Fibroblast of skin of right quadriceps (primary cell): ENCODE measurements around the gene PIEZO1.
"Not testable (repeated sequence)": the region's sequence is repeated elsewhere in the genome, so short reads cannot be mapped to it uniquely, and the experiment has no call there.

Experiments
- DNase-seq: peaks from one replicate; pipeline ENCODE4 v3.0.0-alpha.2; 2013

The PIEZO1 gene

GRCh38 chr16:88785106-88785924 is at the start of gene PIEZO1:
PIEZO1 (minus strand) TSS chr16:88785220; CDS start chr16:88784964, 256 bp downstream.
- DNase-seq, result peak; percentile 67

- no peak for DNase-seq
Observed at GRCh38 chr16:88834670-88835069, 49.6 kb upstream of the PIEZO1 start.

- no peak for DNase-seq
Observed at GRCh38 chr16:88833086-88833485, 48.1 kb upstream of the PIEZO1 start.

- no peak for DNase-seq
Observed at GRCh38 chr16:88831838-88832237, 46.8 kb upstream of the PIEZO1 start.

- DNase-seq, result no peak
Observed at GRCh38 chr16:88830783-88831182, 45.8 kb upstream of the PIEZO1 start.

- DNase-seq, result no peak
Observed at GRCh38 chr16:88830258-88830657, 45.2 kb upstream of the PIEZO1 start.

GRCh38 chr16:88828711-88829110 is 43.7 kb upstream of the PIEZO1 start:
- no peak for DNase-seq

- DNase-seq, result no peak
Observed at GRCh38 chr16:88827727-88828126, 42.7 kb upstream of the PIEZO1 start.

- no peak for DNase-seq
Observed at GRCh38 chr16:88826070-88826840, 41.2 kb upstream of the PIEZO1 start.

- DNase-seq, result no peak
Observed at GRCh38 chr16:88825146-88825545, 40.1 kb upstream of the PIEZO1 start.

- no peak for DNase-seq
Observed at GRCh38 chr16:88824256-88825077, 39.4 kb upstream of the PIEZO1 start.

GRCh38 chr16:88823646-88824045 is 38.6 kb upstream of the PIEZO1 start:
- not testable (repeated sequence) for DNase-seq

GRCh38 chr16:88822281-88823040 is 37.4 kb upstream of the PIEZO1 start:
- no peak for DNase-seq

GRCh38 chr16:88821168-88821850 is 36.3 kb upstream of the PIEZO1 start:
- DNase-seq, result no peak

GRCh38 chr16:88820385-88821025 is 35.5 kb upstream of the PIEZO1 start:
- DNase-seq, result no peak

- DNase-seq, result no peak
Observed at GRCh38 chr16:88819126-88819525, 34.1 kb upstream of the PIEZO1 start.

- DNase-seq, result no peak
Observed at GRCh38 chr16:88818575-88818874, 33.5 kb upstream of the PIEZO1 start.

- peak; percentile 37 for DNase-seq
Observed at GRCh38 chr16:88817785-88818574, 33.0 kb upstream of the PIEZO1 start.

GRCh38 chr16:88816736-88817535 is 31.9 kb upstream of the PIEZO1 start:
- DNase-seq, result no peak
